Endothelial cell of umbilical vein (primary cell): ENCODE data around the gene PPM1H. TPM values are rescaled to one million over a fixed set of nuclear protein-coding genes. Genes with fewer than 3 reads are reported as not detected.

Experiments
- BruUV-seq: library from RNA; stranded (reverse); fragments of 400-500 nt; replicated peaks from 2 replicates; lab custom pipeline; 2021; lab: Mats Ljungman, UMichigan
- CTCF ChIA-PET: fragments of 300-600, 350-600 bp; sonication (Branson Sonifier 250); formaldehyde crosslinking; loops from one replicate; lab custom pipeline; 2021; ENCODE audit warnings: antibody characterized with exemption, inconsistent platforms; lab: Charles Lee
- POLR2A ChIA-PET: fragments of 300-600, 350-600 bp; sonication (Branson Sonifier 250); formaldehyde crosslinking; loops from one replicate; lab custom pipeline; 2021; ENCODE audit warnings: antibody characterized with exemption, inconsistent platforms; lab: Charles Lee
- DNase-seq: peaks from one replicate; pipeline ENCODE4 v3.0.0-alpha.2; 2011; ENCODE audit warnings: low read depth, low spot score
- FAIRE-seq: peaks from 2 replicates; lab custom pipeline; 2011; peaks lifted over from hg19 to GRCh38; lab: Jason Lieb, UNC
- H2AFZ ChIP-seq: 2 replicates; pipeline ENCODE4 v1.6.0; 2012; ENCODE audit warnings: low read depth, low read length, control low read depth, inconsistent platforms
- H3K27ac ChIP-seq: 2 replicates; pipeline ENCODE4 v1.5.1; 2011; ENCODE audit warnings: low read depth, mild to moderate bottlenecking, control low read depth, low read length, moderate library complexity; ENCODE audit not compliant: insufficient read depth
- H3K27me3 ChIP-seq, 2 experiments: 2 replicates each; pipeline versions ENCODE4 v1.6.0 to v1.6.1; 2011; ENCODE audit warnings: low read length in 2 of 2, mixed read lengths in 1 of 2; ENCODE audit not compliant: control insufficient read depth in 2 of 2, insufficient read depth in 2 of 2
- H3K36me3 ChIP-seq, 2 experiments: 2 replicates in 1 of 2; 3 replicates in 1 of 2; pipeline ENCODE4 v1.5.1; 2011; ENCODE audit warnings: low read length in 2 of 2, mild to moderate bottlenecking in 1 of 2, moderate library complexity in 1 of 2; ENCODE audit not compliant: control insufficient read depth in 2 of 2, insufficient read depth in 2 of 2; ENCODE audit errors: extremely low read depth in 1 of 2
- H3K4me1 ChIP-seq: 3 replicates; pipeline ENCODE4 v1.5.1; 2011; ENCODE audit warnings: mild to moderate bottlenecking, low read length; ENCODE audit not compliant: control insufficient read depth, insufficient read depth; ENCODE audit errors: extremely low read depth
- H3K4me2 ChIP-seq: 2 replicates; pipeline ENCODE4 v1.6.1; 2011; ENCODE audit warnings: low read length, control low read depth, mixed read lengths; ENCODE audit not compliant: insufficient read depth
- H3K4me3 ChIP-seq, 3 experiments: fragments of 200-600 bp in 1 of 3; sonication (generic), shearing (Covaris generic) in 1 of 3; replicated peaks in 1 of 3; 2 replicates each; pipeline ENCODE4 v1.5.1; 2011 to 2016; ENCODE audit warnings: control low read depth in 3 of 3, low read length in 3 of 3, mild to moderate bottlenecking in 2 of 3, inconsistent platforms in 1 of 3, low read depth in 1 of 3, moderate library complexity in 1 of 3; ENCODE audit not compliant: insufficient read depth in 1 of 3
- H3K79me2 ChIP-seq: 2 replicates; pipeline ENCODE4 v1.6.0; 2012; ENCODE audit warnings: low read length, inconsistent platforms; ENCODE audit not compliant: control insufficient read depth, insufficient read depth
- H3K9ac ChIP-seq: replicated peaks from 2 replicates; pipeline ENCODE3; 2011; ENCODE audit warnings: low read length, control low read depth; ENCODE audit not compliant: insufficient read depth; ENCODE audit errors: extremely low read depth
- H3K9me1 ChIP-seq: replicated peaks from 3 replicates; pipeline ENCODE4 v1.6.0; 2011; ENCODE audit warnings: mild to moderate bottlenecking, low read length; ENCODE audit not compliant: control insufficient read depth, insufficient read depth; ENCODE audit errors: extremely low read depth
- H3K9me3 ChIP-seq: replicated peaks from 2 replicates; pipeline ENCODE4 v1.5.1; 2012; ENCODE audit warnings: low read length, inconsistent platforms; ENCODE audit not compliant: control insufficient read depth, insufficient read depth
- H4K20me1 ChIP-seq: replicated peaks from 2 replicates; pipeline ENCODE3; 2011; ENCODE audit warnings: mild to moderate bottlenecking, low read length; ENCODE audit not compliant: control insufficient read depth, insufficient read depth; ENCODE audit errors: extremely low read depth
- EZH2 ChIP-seq: IDR thresholded peaks from 2 replicates; pipeline ENCODE4 v1.6.1; 2012; ENCODE audit warnings: borderline replicate concordance, low read depth, mild to moderate bottlenecking, moderate library complexity, low read length, inconsistent platforms; ENCODE audit not compliant: severe bottlenecking
- FOS ChIP-seq: IDR thresholded peaks from 2 replicates; pipeline ENCODE4 v1.6.1; 2011; ENCODE audit warnings: mild to moderate bottlenecking, low read length, moderate library complexity, borderline replicate concordance; ENCODE audit not compliant: insufficient read depth
- GATA2 ChIP-seq: IDR thresholded peaks from 2 replicates; pipeline ENCODE4 v1.7.0; 2011; ENCODE audit warnings: low read depth, mild to moderate bottlenecking, moderate library complexity, mixed read lengths, low read length; ENCODE audit not compliant: insufficient read length, insufficient read depth
- JUN ChIP-seq: IDR thresholded peaks from 2 replicates; pipeline ENCODE4 v1.6.1; 2011; ENCODE audit warnings: borderline replicate concordance, low read depth; ENCODE audit not compliant: insufficient read length, insufficient read depth
- MAX ChIP-seq: IDR thresholded peaks from 2 replicates; pipeline ENCODE4 v1.6.1; 2011; ENCODE audit not compliant: insufficient read depth, insufficient read length
- MYC ChIP-seq: IDR thresholded peaks from one replicate; pipeline ENCODE4 v1.6.1; 2011; ENCODE audit warnings: mild to moderate bottlenecking, low read depth, low read length
- POLR2A ChIP-seq: IDR thresholded peaks from 2 replicates; pipeline ENCODE4 v1.6.1; 2012; ENCODE audit warnings: low read depth, mild to moderate bottlenecking, control low read depth, low read length
- POLR2AphosphoS5 ChIP-seq: IDR thresholded peaks from 2 replicates; pipeline ENCODE4 v1.6.1; 2012; ENCODE audit warnings: low read depth, mild to moderate bottlenecking, control low read depth, low read length, moderate library complexity; ENCODE audit not compliant: insufficient read depth
- dilution Hi-C: fragments of 300-500 bp; cut with MboI; formaldehyde crosslinking; loops from one replicate; pipeline ENCODE4 v1.15.0; 2019; ENCODE audit warnings: low sequenced_read_pairs; ENCODE audit not compliant: extremely low pct_ligation_motif_present
- intact Hi-C: fragments of 100-400 bp; cut with micrococcal nuclease; formaldehyde crosslinking; loops from one replicate; pipeline ENCODE4 v1.10.0; 2022
- polyA plus RNA-seq, 4 experiments: library from polyadenylated mRNA; depleted of rRNA in 3 of 4; stranded (reverse) in 3 of 4; unstranded in 1 of 4; fragments of >200 nt; gene quantifications; 2 replicates each; pipeline versions ENCODE4 v1.2.1 to v1.2.3, GENCODE V29; 2011 to 2012; ENCODE audit warnings: missing spikeins in 1 of 4
- total RNA-seq: library from RNA; stranded (reverse); gene quantifications from 2 replicates; pipeline ENCODE4 v1.2.3, GENCODE V29; 2021
- TF ChIP-seq, protein P1 (sequence below), 2 donors: IDR thresholded peaks; 1 replicate in 1 of 2; 2 replicates in 1 of 2; pipeline ENCODE4 v1.5.1; 2011; ENCODE audit warnings: low read length in 2 of 2, mild to moderate bottlenecking in 2 of 2, moderate library complexity in 2 of 2, control low read depth in 1 of 2, inconsistent platforms in 1 of 2, low read depth in 1 of 2; ENCODE audit not compliant: insufficient read depth in 1 of 2; ENCODE audit errors: extremely low read depth in 1 of 2

Gene PPM1H
- total and polyA plus RNA-seq, 2 donors (not counting 3 experiments of a cell fraction or from before 2014, with no cell fraction given) = 1.0 to 7.2 TPM

- intact Hi-C loops = loop anchor here (1.0 to 10.0 kb wide), 8 partner anchors 28 to 461 kb away; partner anchors contain the start of genes MON2 and USP15
- Histone ChIP-seq H3K27ac (peak overlapping the region; percentile 97), H3K9ac (peak overlapping the region; percentile 99), H2AFZ (no peak overlapping the region), H3K4me3 (peak overlapping the region; percentile 92 to 99 (median 99)), H3K4me2 (peak overlapping the region; percentile 99), H4K20me1 (peaks cover 3% of the 10 kb centered on the region), H3K79me2 (peaks cover 56% of the 10 kb centered on the region), H3K27me3 (no peaks in the 10 kb centered on the region), H3K36me3 (no peaks in the 10 kb centered on the region), H3K9me3 (no peaks in the 10 kb centered on the region), H3K4me1 (peaks cover 22% of the 10 kb centered on the region), H3K9me1 (no peaks in the 10 kb centered on the region)
- POLR2A ChIA-PET = interaction anchor here (0.7 to 2.1 kb wide), 6 partner anchors 11 to 190 kb away, joined by 3 to 20 read pairs (median 6); no protein-coding TSS in a partner anchor
- no peak for FAIRE-seq
- dilution Hi-C loops = loop anchor here (25.0 kb wide), 1 partner anchor 184 kb away; no protein-coding TSS in a partner anchor
- TF ChIP-seq MAX (no peak), GATA2 (peak; percentile 15), FOS (no peak)
- no TSS peak for BruUV-seq
- CTCF ChIA-PET = interaction anchor here (0.7 to 3.3 kb wide), 8 partner anchors 14 to 193 kb away, joined by 3 to 79 read pairs (median 18); no protein-coding TSS in a partner anchor
- DNase-seq = no peak
These were observed 331.2 kb downstream of the PPM1H start for GRCh38 chr12:62603811-62604098.

DNA sequence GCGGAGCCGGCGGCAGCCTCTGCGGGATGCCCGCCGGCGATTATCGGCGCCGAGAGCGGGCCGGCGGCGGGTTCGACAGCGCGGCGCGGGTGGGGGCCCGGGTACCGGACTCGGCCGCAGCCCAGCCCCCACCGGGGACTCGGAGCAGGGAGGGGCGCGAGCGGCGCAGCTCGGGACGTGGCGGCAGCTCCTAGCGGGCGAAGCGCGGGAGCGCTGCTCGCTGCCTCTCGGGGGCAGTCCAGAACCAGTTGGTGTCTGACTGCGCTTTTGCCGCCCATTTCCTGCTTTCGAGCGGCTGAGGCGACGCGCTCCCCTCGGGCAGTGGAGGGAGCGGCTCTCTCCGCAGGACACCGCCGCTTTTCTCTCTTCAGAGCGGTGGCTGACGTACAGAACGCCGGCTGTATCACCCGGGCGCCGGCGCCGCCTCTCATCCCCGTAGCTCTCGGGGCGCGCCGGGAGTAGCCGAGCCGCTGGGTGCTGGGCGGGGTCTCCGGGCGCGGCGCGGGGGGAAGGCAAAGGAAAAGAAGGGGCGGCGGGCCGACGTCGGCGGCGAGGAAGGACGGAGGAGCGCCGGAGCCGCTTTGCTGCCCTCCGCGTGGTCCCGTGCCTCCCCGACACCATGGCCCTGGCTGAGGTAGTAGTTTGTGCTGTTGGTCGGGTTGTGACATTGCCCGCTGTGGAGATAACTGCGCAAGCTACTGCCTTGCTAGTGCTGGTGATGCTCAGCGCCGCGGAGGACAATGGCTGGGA is 331.7 kb downstream of the PPM1H start:
- Histone ChIP-seq H2AFZ (no peak overlapping the region), H3K9ac (peak overlapping the region; percentile 99), H3K9me3 (no peaks in the 10 kb centered on the region), H3K79me2 (peaks cover 55% of the 10 kb centered on the region), H3K4me1 (peaks cover 22% of the 10 kb centered on the region), H3K9me1 (no peaks in the 10 kb centered on the region), H3K36me3 (no peaks in the 10 kb centered on the region), H3K27ac (peak overlapping the region; percentile 97), H3K4me3 (peak overlapping the region; percentile 92 to 99 (median 99)), H3K27me3 (no peaks in the 10 kb centered on the region), H3K4me2 (peak overlapping the region; percentile 99), H4K20me1 (peaks cover 3% of the 10 kb centered on the region)
- dilution Hi-C loops = loop anchor here (25.0 kb wide), 1 partner anchor 184 kb away; no protein-coding TSS in a partner anchor
- TF ChIP-seq FOS (no peak), POLR2A (peak; percentile 55), POLR2AphosphoS5 (peak; percentile 48), MYC (no peak), JUN (no peak), EZH2 (no peak), GATA2 (no peak), MAX (peak; percentile 2)
- TF ChIP-seq, protein P1, sequence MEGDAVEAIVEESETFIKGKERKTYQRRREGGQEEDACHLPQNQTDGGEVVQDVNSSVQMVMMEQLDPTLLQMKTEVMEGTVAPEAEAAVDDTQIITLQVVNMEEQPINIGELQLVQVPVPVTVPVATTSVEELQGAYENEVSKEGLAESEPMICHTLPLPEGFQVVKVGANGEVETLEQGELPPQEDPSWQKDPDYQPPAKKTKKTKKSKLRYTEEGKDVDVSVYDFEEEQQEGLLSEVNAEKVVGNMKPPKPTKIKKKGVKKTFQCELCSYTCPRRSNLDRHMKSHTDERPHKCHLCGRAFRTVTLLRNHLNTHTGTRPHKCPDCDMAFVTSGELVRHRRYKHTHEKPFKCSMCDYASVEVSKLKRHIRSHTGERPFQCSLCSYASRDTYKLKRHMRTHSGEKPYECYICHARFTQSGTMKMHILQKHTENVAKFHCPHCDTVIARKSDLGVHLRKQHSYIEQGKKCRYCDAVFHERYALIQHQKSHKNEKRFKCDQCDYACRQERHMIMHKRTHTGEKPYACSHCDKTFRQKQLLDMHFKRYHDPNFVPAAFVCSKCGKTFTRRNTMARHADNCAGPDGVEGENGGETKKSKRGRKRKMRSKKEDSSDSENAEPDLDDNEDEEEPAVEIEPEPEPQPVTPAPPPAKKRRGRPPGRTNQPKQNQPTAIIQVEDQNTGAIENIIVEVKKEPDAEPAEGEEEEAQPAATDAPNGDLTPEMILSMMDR (IDR thresholded peaks at IDR 0.05; ENCODE audit: extremely low read depth in 1 of 2, insufficient read depth in 1 of 2, low read depth in 1 of 2, low read length in 2 of 2) = peak; percentile 29 to 75
- intact Hi-C loops = loop anchor here (1.0 to 10.0 kb wide), 8 partner anchors 28 to 462 kb away; partner anchors contain the start of genes MON2 and USP15
- no TSS peak for BruUV-seq
- FAIRE-seq (no peak), DNase-seq (peak; percentile 90)
- ChIA-PET POLR2A (interaction anchor here (0.6 to 2.1 kb wide), 9 partner anchors 10 to 191 kb away, joined by 3 to 20 read pairs (median 4); no protein-coding TSS in a partner anchor), CTCF (interaction anchor here (0.5 to 3.3 kb wide), 16 partner anchors 10 to 194 kb away, joined by 3 to 79 read pairs (median 4); no protein-coding TSS in a partner anchor)
